ENCODE data around the gene PANX1. TPM values are rescaled to one million over a fixed set of nuclear protein-coding genes. Genes with fewer than 3 reads are reported as not detected.
"Not testable (repeated sequence)": the region's sequence is repeated elsewhere in the genome, so short reads cannot be mapped to it uniquely, and the experiment has no call there.

The PANX1 gene
- total RNA-seq, 1 donor from 2014 or later: 17.0 TPM

DNA sequence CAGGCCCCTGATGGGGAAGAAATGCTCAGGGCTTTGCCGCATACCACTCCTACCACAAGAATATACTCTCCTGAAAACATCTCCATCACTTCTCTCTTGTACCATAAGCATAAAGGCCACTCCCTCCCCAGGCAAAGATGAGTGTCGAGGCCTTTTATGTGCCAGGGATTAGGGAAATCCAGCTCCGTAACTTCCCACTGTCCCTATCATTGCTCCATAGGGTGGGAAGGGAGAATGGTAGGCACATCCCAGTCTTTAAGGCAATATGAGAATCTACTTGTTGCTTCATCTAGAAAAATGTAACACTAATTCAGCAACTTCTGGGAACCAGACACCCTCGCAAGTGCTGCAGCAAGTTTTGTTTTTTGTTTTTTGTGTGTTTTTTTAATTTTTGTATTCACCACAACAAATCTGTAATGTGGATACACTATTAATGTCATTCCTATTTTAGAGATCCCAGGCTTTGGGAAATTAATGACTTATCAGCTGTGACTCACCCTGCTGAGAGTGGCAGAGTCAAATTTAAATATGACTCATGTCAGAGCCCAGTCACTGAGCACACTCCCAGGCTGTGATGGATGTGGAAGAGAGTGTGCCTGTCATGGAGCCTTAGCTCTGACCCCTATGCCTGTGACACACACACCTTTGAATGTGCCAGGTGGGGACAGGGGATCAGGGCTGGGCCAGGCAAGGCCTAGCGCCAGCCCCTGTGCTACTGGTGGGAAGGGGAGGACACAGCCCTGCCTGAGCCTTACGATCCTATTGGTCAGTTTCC is 23.4 kb downstream of the PANX1 start:
- DNase-seq (no peak), ATAC-seq (peak; percentile 84 to 93)
- Histone ChIP-seq H3K4me1 (peaks cover 42% of the 10 kb centered on the region), H3K9me3 (no peaks in the 10 kb centered on the region), H3K4me3 (no peak overlapping the region), H3K27me3 (ENCODE audit: low read depth) (no peaks in the 10 kb centered on the region), H3K36me3 (peaks cover 6% of the 10 kb centered on the region), H3K27ac (no peak overlapping the region)
- TF ChIP-seq, protein P1, sequence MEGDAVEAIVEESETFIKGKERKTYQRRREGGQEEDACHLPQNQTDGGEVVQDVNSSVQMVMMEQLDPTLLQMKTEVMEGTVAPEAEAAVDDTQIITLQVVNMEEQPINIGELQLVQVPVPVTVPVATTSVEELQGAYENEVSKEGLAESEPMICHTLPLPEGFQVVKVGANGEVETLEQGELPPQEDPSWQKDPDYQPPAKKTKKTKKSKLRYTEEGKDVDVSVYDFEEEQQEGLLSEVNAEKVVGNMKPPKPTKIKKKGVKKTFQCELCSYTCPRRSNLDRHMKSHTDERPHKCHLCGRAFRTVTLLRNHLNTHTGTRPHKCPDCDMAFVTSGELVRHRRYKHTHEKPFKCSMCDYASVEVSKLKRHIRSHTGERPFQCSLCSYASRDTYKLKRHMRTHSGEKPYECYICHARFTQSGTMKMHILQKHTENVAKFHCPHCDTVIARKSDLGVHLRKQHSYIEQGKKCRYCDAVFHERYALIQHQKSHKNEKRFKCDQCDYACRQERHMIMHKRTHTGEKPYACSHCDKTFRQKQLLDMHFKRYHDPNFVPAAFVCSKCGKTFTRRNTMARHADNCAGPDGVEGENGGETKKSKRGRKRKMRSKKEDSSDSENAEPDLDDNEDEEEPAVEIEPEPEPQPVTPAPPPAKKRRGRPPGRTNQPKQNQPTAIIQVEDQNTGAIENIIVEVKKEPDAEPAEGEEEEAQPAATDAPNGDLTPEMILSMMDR (IDR thresholded peaks at IDR 0.05): no peak
- intact Hi-C loops (cut with DNase I): no loop called here

DNA sequence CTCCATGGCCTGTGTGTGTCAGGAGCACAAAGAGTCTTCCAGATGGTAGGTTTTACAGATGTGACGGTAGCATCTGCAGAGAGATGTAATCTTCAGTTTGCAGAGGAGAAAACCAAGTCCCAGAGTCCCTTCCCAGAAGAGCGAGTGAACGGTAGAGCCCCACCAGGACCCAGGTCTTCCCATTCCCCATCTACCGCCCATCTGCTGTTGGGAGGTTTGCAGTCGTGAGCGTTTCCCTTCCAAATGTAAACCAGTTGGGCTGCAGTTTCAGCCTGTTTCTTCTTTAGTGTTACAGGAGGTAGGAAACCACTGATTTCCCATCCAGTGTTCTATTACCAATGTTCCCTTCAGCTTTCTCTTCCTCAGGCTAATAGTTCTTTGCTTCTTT is 24.0 kb downstream of the PANX1 start:
- H3K4me3 ChIP-seq: no peak overlapping the region
- TF ChIP-seq, protein P1 (IDR thresholded peaks at IDR 0.05): no peak
- no peak overlapping the region for H3K27ac ChIP-seq
- no peaks in the 10 kb centered on the region for H3K27me3 ChIP-seq (ENCODE audit: low read depth)
- H3K36me3 ChIP-seq: peaks cover 6% of the 10 kb centered on the region
- intact Hi-C loops (cut with DNase I): no loop called here
- ATAC-seq (no peak), DNase-seq (no peak)
- H3K9me3 ChIP-seq: no peaks in the 10 kb centered on the region
- peaks cover 42% of the 10 kb centered on the region for H3K4me1 ChIP-seq

DNA sequence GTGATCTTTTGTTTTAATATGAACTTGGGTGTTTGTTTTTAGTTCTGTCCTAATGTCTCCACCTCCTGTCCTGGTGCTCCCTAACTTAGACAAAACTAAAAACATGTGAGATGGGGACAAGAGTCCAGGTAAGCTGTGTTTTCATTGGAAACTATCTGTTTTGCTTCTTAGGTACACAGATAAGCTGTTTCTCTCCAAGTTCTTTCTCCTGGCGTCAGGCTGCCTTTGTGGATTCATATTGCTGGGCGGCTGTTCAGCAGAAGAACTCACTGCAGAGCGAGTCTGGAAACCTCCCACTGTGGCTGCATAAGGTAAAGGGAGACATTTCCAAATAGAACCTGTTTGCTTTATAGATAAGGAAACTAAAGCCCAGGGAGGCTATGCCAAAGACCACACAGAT is 24.7 kb downstream of the PANX1 start:
- no peak for ATAC-seq
- H3K27ac ChIP-seq: no peak overlapping the region
- H3K4me1 ChIP-seq: peaks cover 42% of the 10 kb centered on the region
- intact Hi-C loops (cut with DNase I): no loop called here
- no peak for DNase-seq
- H3K27me3 ChIP-seq (ENCODE audit: low read depth): no peaks in the 10 kb centered on the region
- TF ChIP-seq, protein P1 (IDR thresholded peaks at IDR 0.05): no peak
- H3K36me3 ChIP-seq: peaks cover 6% of the 10 kb centered on the region
- no peak overlapping the region for H3K4me3 ChIP-seq
- no peaks in the 10 kb centered on the region for H3K9me3 ChIP-seq

DNA sequence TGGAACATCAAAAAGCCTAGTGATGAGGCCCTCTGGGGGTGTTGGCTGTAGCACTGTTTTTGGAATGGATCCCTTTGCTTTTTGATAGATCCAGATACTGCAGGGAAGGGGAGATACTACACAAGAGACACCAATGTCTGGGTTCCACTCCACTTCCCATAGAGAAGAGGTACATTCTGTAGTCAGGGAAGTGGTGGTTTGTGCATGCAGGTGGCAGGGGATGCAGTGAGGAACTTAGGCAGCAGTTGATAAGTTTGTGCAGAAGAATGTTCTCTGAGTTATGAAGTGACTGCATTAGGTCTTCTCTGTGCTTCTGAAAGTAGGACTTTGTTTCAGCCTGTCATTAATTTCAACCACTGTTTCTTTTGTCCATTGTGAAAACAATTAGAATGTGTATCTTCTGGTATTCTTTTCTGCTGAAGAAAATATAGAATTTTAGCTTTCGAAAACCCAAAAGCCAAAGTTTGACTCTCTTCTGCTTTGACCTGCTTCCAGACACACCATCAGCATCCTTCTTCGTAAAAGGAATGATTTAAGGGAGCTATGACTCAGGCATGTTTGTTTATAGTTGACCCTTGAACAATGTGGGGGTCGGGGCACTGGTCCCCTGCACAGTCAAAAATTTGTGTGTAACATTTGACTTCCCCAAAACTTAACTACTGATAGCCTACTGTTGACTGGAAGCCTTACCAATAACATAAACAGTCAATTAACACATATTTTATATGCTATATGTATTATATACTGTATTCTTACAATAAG is 25.6 kb downstream of the PANX1 start:
- no peaks in the 10 kb centered on the region for H3K9me3 ChIP-seq
- H3K4me1 ChIP-seq: peaks cover 35% of the 10 kb centered on the region
- no peak overlapping the region for H3K27ac ChIP-seq
- intact Hi-C loops (cut with DNase I): no loop called here
- peaks cover 6% of the 10 kb centered on the region for H3K36me3 ChIP-seq
- no peak for ATAC-seq
- TF ChIP-seq, protein P1 (IDR thresholded peaks at IDR 0.05): no peak
- H3K4me3 ChIP-seq: no peak overlapping the region
- no peak for DNase-seq
- H3K27me3 ChIP-seq (ENCODE audit: low read depth): no peaks in the 10 kb centered on the region

DNA sequence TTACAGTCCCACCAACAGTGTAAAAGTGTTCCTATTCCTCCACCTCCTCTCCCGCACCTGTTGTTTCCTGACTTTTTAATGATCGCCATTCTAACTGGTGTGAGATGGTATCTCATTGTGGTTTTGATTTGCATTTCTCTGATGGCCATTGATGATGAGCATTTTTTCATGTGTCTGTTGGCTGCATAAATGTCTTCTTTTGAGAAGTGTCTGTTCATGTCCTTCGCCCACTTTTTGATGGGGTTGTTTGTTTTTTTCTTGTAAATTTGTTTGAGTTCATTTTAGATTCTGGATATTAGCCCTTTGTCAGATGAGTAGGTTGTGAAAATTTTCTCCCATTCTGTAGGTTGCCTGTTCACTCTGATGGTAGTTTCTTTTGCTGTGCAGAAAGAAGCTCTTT is 28.7 kb downstream of the PANX1 start:
- H3K27ac ChIP-seq; H3K9me3 ChIP-seq; ATAC-seq; H3K4me3 ChIP-seq; H3K36me3 ChIP-seq; H3K4me1 ChIP-seq; H3K27me3 ChIP-seq (ENCODE audit: low read depth); DNase-seq; intact Hi-C loops (cut with DNase I): not testable (repeated sequence)

DNA sequence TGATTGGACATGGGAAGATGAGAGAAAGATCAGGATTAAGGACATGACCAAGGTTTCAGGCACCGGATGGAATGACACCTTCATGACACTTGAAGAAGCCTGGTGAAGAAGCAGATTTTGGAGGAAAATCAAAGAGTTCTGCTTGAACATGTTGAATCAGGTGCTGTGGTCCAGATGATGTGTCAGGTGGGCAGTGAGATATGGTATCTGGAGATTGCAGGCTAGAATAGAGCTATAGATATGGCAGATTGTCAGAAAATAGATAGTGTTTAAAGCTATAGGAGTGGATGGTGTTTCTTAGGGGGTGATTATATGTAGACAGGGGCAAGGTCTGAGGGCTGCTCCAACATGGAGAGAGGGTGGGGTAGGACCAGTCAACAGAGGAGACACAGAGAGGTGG is 40.2 kb downstream of the PANX1 start:
- Histone ChIP-seq H3K27me3 (ENCODE audit: low read depth) (no peaks in the 10 kb centered on the region), H3K27ac (no peak overlapping the region), H3K9me3 (no peaks in the 10 kb centered on the region), H3K36me3 (no peaks in the 10 kb centered on the region), H3K4me1 (no peaks in the 10 kb centered on the region), H3K4me3 (no peak overlapping the region)
- intact Hi-C loops (cut with DNase I): no loop called here
- DNase-seq (no peak), ATAC-seq (no peak)
- TF ChIP-seq, protein P1 (IDR thresholded peaks at IDR 0.05): no peak

Measured in lower lobe of right lung (tissue), 2 donors.